Epidermal melanocyte (primary cell): ENCODE measurements around the gene FRMPD4.

Experiments
- DNase-seq: peaks from one replicate; pipeline ENCODE4 v3.0.0; 2011; ENCODE audit warnings: low spot score; ENCODE audit not compliant: insufficient read length

Gene FRMPD4

GRCh38 chrX:12611471-12611870 is 473.2 kb downstream of the FRMPD4 start:
- no peak for DNase-seq

GRCh38 chrX:12614266-12614665 is 476.0 kb downstream of the FRMPD4 start:
- DNase-seq = no peak

GRCh38 chrX:12615061-12615460 is 476.8 kb downstream of the FRMPD4 start:
- no peak for DNase-seq

GRCh38 chrX:12617241-12617640 is 479.0 kb downstream of the FRMPD4 start:
- no peak for DNase-seq

GRCh38 chrX:12647230-12647629 is 509.0 kb downstream of the FRMPD4 start:
- DNase-seq = no peak

GRCh38 chrX:12648995-12649394 is 510.7 kb downstream of the FRMPD4 start:
- DNase-seq = no peak

- no peak for DNase-seq
Measured at GRCh38 chrX:12657433-12657832, 519.2 kb downstream of the FRMPD4 start.

- no peak for DNase-seq
Measured at GRCh38 chrX:12657881-12658280, 519.6 kb downstream of the FRMPD4 start.

- no peak for DNase-seq
Measured at GRCh38 chrX:12661464-12661863, 523.2 kb downstream of the FRMPD4 start.

GRCh38 chrX:12672367-12673106 is 534.3 kb downstream of the FRMPD4 start:
- no peak for DNase-seq

- DNase-seq = no peak
Measured at GRCh38 chrX:12673487-12673886, 535.2 kb downstream of the FRMPD4 start.

- no peak for DNase-seq
Measured at GRCh38 chrX:12679522-12679921, 541.2 kb downstream of the FRMPD4 start.

- DNase-seq = no peak
Measured at GRCh38 chrX:12681047-12681446, 542.8 kb downstream of the FRMPD4 start.

GRCh38 chrX:12685541-12685940 is 547.3 kb downstream of the FRMPD4 start:
- DNase-seq = no peak

- DNase-seq = no peak
Measured at GRCh38 chrX:12686331-12686730, 548.1 kb downstream of the FRMPD4 start.

GRCh38 chrX:12690646-12691045 is 552.4 kb downstream of the FRMPD4 start:
- no peak for DNase-seq

- DNase-seq = no peak
Measured at GRCh38 chrX:12693754-12694153, 555.5 kb downstream of the FRMPD4 start.

GRCh38 chrX:12700745-12701144 is 562.5 kb downstream of the FRMPD4 start:
- no peak for DNase-seq

- DNase-seq = no peak
Measured at GRCh38 chrX:12701628-12702027, 563.4 kb downstream of the FRMPD4 start.

- DNase-seq = no peak
Measured at GRCh38 chrX:12702509-12703091, 564.3 kb downstream of the FRMPD4 start.

GRCh38 chrX:12704706-12705105 is 566.4 kb downstream of the FRMPD4 start:
- DNase-seq = no peak

GRCh38 chrX:12709047-12709446 is 570.8 kb downstream of the FRMPD4 start:
- no peak for DNase-seq

GRCh38 chrX:12711435-12712040 is 573.3 kb downstream of the FRMPD4 start:
- DNase-seq = no peak
